G401.6 (cell line): Measurements from ENCODE around the gene NKTR.

Experiments
- FAIRE-seq: peaks from 2 replicates; lab custom pipeline; 2012; peaks lifted over from hg19 to GRCh38; lab: Jason Lieb, UNC

Gene NKTR

GRCh38 chr3:42682301-42683070 lies 82.0 kb downstream of the NKTR start:
- no peak for FAIRE-seq

GRCh38 chr3:42683875-42684598 lies 83.6 kb downstream of the NKTR start:
- FAIRE-seq: no peak

GRCh38 chr3:42684632-42685362 lies 84.3 kb downstream of the NKTR start:
- no peak for FAIRE-seq

GRCh38 chr3:42685363-42685881 lies 84.9 kb downstream of the NKTR start, which contains the start of gene KLHL40:
KLHL40 (plus strand) TSS chr3:42685537; CDS start chr3:42685619, 82 bp downstream.
- no peak for FAIRE-seq

- no peak for FAIRE-seq
These were observed 85.7 kb downstream of the NKTR start for GRCh38 chr3:42685891-42686820.

- FAIRE-seq: no peak
These were observed 86.6 kb downstream of the NKTR start for GRCh38 chr3:42686832-42687650.

GRCh38 chr3:42688016-42688415 lies 87.5 kb downstream of the NKTR start:
- FAIRE-seq: no peak

GRCh38 chr3:42688487-42689420 lies 88.3 kb downstream of the NKTR start:
- FAIRE-seq: no peak

GRCh38 chr3:42689421-42690014 lies 89.0 kb downstream of the NKTR start:
- no peak for FAIRE-seq

- no peak for FAIRE-seq
These were observed 89.7 kb downstream of the NKTR start for GRCh38 chr3:42690191-42690590.

- no peak for FAIRE-seq
These were observed 90.5 kb downstream of the NKTR start for GRCh38 chr3:42690766-42691680.

- no peak for FAIRE-seq
These were observed 91.6 kb downstream of the NKTR start for GRCh38 chr3:42691816-42692666.

- FAIRE-seq: no peak
These were observed 92.4 kb downstream of the NKTR start for GRCh38 chr3:42692667-42693529.

GRCh38 chr3:42693530-42693930 lies 93.0 kb downstream of the NKTR start:
- no peak for FAIRE-seq

GRCh38 chr3:42694366-42694765 lies 93.9 kb downstream of the NKTR start:
- FAIRE-seq: no peak
